ENCODE measurements around the gene SPOCK1. TPM values are rescaled to one million over a fixed set of nuclear protein-coding genes. Genes with fewer than 3 reads are reported as not detected.

SPOCK1 gene
- total and polyA plus RNA-seq, 2 of the 4 experiments (the other 2 are of a cell fraction) = 5.0 to 20.3 TPM

DNA sequence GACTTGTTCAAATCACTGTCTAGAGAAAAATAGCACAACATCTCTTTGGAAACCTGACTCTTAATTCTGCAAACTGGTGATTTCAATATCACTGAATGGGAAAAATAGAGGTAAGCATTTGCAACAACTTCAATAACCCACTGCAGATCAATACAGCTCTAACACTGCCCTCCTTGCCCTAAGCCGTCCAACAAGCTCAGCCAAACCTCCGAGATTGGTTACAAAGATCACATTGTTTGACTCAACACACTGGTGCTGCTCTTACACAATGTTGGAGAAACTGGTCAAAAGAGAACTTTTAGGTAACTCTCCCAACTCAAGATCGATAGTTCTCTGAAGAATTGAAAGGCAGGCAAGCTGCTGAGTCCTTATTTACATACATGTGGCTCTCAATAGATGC lies 150.4 kb downstream of the SPOCK1 start:
- TF ChIP-seq SMC3 (IDR thresholded peaks at IDR 0.05; ENCODE audit: low read depth, low read length) = no peak
- TF ChIP-seq, protein P1, sequence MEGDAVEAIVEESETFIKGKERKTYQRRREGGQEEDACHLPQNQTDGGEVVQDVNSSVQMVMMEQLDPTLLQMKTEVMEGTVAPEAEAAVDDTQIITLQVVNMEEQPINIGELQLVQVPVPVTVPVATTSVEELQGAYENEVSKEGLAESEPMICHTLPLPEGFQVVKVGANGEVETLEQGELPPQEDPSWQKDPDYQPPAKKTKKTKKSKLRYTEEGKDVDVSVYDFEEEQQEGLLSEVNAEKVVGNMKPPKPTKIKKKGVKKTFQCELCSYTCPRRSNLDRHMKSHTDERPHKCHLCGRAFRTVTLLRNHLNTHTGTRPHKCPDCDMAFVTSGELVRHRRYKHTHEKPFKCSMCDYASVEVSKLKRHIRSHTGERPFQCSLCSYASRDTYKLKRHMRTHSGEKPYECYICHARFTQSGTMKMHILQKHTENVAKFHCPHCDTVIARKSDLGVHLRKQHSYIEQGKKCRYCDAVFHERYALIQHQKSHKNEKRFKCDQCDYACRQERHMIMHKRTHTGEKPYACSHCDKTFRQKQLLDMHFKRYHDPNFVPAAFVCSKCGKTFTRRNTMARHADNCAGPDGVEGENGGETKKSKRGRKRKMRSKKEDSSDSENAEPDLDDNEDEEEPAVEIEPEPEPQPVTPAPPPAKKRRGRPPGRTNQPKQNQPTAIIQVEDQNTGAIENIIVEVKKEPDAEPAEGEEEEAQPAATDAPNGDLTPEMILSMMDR (conservative IDR thresholded peaks at IDR 0.05; ENCODE audit: low read depth, low read length) = no peak
- TF ChIP-seq, protein P2, sequence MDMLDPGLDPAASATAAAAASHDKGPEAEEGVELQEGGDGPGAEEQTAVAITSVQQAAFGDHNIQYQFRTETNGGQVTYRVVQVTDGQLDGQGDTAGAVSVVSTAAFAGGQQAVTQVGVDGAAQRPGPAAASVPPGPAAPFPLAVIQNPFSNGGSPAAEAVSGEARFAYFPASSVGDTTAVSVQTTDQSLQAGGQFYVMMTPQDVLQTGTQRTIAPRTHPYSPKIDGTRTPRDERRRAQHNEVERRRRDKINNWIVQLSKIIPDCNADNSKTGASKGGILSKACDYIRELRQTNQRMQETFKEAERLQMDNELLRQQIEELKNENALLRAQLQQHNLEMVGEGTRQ (IDR thresholded peaks at IDR 0.05; ENCODE audit: low read depth, low read length) = no peak
- no peak for TF ChIP-seq MAFK (IDR thresholded peaks at IDR 0.05; ENCODE audit: low read depth, low read length)
- no peak for TF ChIP-seq RFX5 (IDR thresholded peaks at IDR 0.05; ENCODE audit: low read depth, low read length)
- no peak for TF ChIP-seq MXI1 (IDR thresholded peaks at IDR 0.05; ENCODE audit: borderline replicate concordance, low read depth, low read length)
- no peak for TF ChIP-seq RAD21 (IDR thresholded peaks at IDR 0.05; ENCODE audit: low read length)
- TF ChIP-seq CHD1 (IDR thresholded peaks at IDR 0.05; ENCODE audit: low read depth, low read length) = no peak
- H3K14ac ChIP-seq (replicated peaks; ENCODE audit: low read depth, low read length) = no peak overlapping the region
- POLR2A ChIA-PET (ENCODE audit: unreplicated experiment) = no interaction called here
- no peaks in the 10 kb centered on the region for H3K36me3 ChIP-seq (ENCODE audit: control insufficient read depth, insufficient read depth, low read length)
- intact Hi-C loops (cut with micrococcal nuclease) = no loop called here
- ATAC-seq (ENCODE audit: low read depth) (no peak), DNase-seq (no peak)
- H3K9me3 ChIP-seq (ENCODE audit: control insufficient read depth, insufficient read depth, low read length) = no peaks in the 10 kb centered on the region
- no peak overlapping the region for H3K27ac ChIP-seq (ENCODE audit: insufficient read depth, low read length)
- H3K4me2 ChIP-seq (ENCODE audit: low read depth, low read length) = no peak overlapping the region
- no peak overlapping the region for H4K8ac ChIP-seq (ENCODE audit: low read depth in 2 of 2, low read length in 2 of 2)
- no peaks in the 10 kb centered on the region for H3K9me1 ChIP-seq (ENCODE audit: insufficient read depth, low read length)
- H4K91ac ChIP-seq (ENCODE audit: insufficient read depth, low read depth, low read length) = no peak overlapping the region
- no peak overlapping the region for H2BK20ac ChIP-seq (ENCODE audit: low read depth, low read length)
- no peak overlapping the region for H3K56ac ChIP-seq (ENCODE audit: extremely low read depth, insufficient read depth, low read length)
- H4K5ac ChIP-seq (ENCODE audit: low read depth, low read length) = no peak overlapping the region
- H3K23ac ChIP-seq (ENCODE audit: low read depth, low read length) = no peak overlapping the region
- H2BK5ac ChIP-seq (ENCODE audit: low read depth, low read length, poor library complexity, severe bottlenecking) = no peak overlapping the region
- no peaks in the 10 kb centered on the region for H3K4me1 ChIP-seq (ENCODE audit: control insufficient read depth, insufficient read depth, low read length)
- no peak overlapping the region for H3K9ac ChIP-seq (ENCODE audit: low read depth, low read length)
- no peak overlapping the region for H3K4ac ChIP-seq (ENCODE audit: low read depth, low read length)
- no peaks in the 10 kb centered on the region for H3K79me1 ChIP-seq (ENCODE audit: low read depth in 1 of 2, low read length in 2 of 2)
- dilution Hi-C loops (cut with HindIII; ENCODE audit: low sequenced_read_pairs, unreplicated experiment) = no loop called here
- H2BK120ac ChIP-seq (ENCODE audit: low read depth, low read length) = no peak overlapping the region
- H2AK9ac ChIP-seq (replicated peaks; ENCODE audit: low read depth, low read length, poor library complexity) = no peak overlapping the region
- H3K18ac ChIP-seq (ENCODE audit: low read depth, low read length) = no peak overlapping the region
- 0 out of 2 replicates have a peak, but pooled peaks cover under 1% of the 10 kb centered on the region for H3K27me3 ChIP-seq (ENCODE audit: control insufficient read depth, insufficient read depth, low read length)
- H4K20me1 ChIP-seq (ENCODE audit: insufficient read depth, low read length) = no peaks in the 10 kb centered on the region; the same call in 1 of the 2 replicates
- 52% methylated on average over 2 of the region's 3 CpGs; no CpG with 5 or more reads in 1 of the 2 experiments for WGBS, 2 experiments (ENCODE audit: extremely low coverage in 2 of 2, insufficient read length in 1 of 2)
- H2BK15ac ChIP-seq (ENCODE audit: low read depth, low read length) = no peak overlapping the region
- H2AK5ac ChIP-seq (ENCODE audit: low read depth, low read length) = no peak overlapping the region
- no peak overlapping the region for H3K4me3 ChIP-seq (ENCODE audit: insufficient read depth, low read depth, low read length)
- no TSS peak for BruUV-seq (replicated peaks)
- no peak overlapping the region for H2AFZ ChIP-seq (replicated peaks; ENCODE audit: low read length, poor library complexity)
- CTCF ChIA-PET = no interaction called here
- in situ Hi-C loops (cut with MboI; ENCODE audit: low sequenced_read_pairs) = no loop called here

Data from IMR-90 (cell line).